HG02610 (cell line): ENCODE data around the gene GSTA5.
"Not testable (repeated sequence)": the region's sequence is repeated elsewhere in the genome, so short reads cannot be mapped to it uniquely, and the experiment has no call there.

Source experiments
- ATAC-seq: cut with Tn5 transposase; IDR thresholded peaks from one replicate; pipeline ENCODE4 v1.9.1; 2021; ENCODE audit warnings: mild to moderate bottlenecking, moderate library complexity; ENCODE audit not compliant: unreplicated experiment

The GSTA5 gene

GRCh38 chr6:52839124-52840055, 1.2 kb downstream of the GSTA5 start:
- ATAC-seq, result peak; percentile 68

GRCh38 chr6:52834481-52834880, 6.1 kb downstream of the GSTA5 start:
- no peak for ATAC-seq

GRCh38 chr6:52830869-52831268, 9.7 kb downstream of the GSTA5 start:
- not testable (repeated sequence) for ATAC-seq

- ATAC-seq, result no peak
These were observed 11.4 kb downstream of the GSTA5 start for GRCh38 chr6:52829046-52829817.

- ATAC-seq, result not testable (repeated sequence)
These were observed 12.0 kb downstream of the GSTA5 start for GRCh38 chr6:52828621-52829020.

GRCh38 chr6:52827073-52827783, 13.4 kb downstream of the GSTA5 start:
- ATAC-seq, result not testable (repeated sequence)

- no peak for ATAC-seq
These were observed 14.1 kb downstream of the GSTA5 start for GRCh38 chr6:52826513-52826912.

GRCh38 chr6:52825900-52826459, 14.6 kb downstream of the GSTA5 start:
- ATAC-seq, result not testable (repeated sequence)

- ATAC-seq, result not testable (repeated sequence)
These were observed 15.3 kb downstream of the GSTA5 start for GRCh38 chr6:52825270-52825793.

- ATAC-seq, result no peak
These were observed 18.8 kb downstream of the GSTA5 start for GRCh38 chr6:52821842-52822241.

- ATAC-seq, result no peak
These were observed 20.4 kb downstream of the GSTA5 start for GRCh38 chr6:52820198-52820597.

- peak; percentile 81 for ATAC-seq
These were observed 25.2 kb downstream of the GSTA5 start for GRCh38 chr6:52815167-52816092.

GRCh38 chr6:52814545-52814944, 26.1 kb downstream of the GSTA5 start:
- not testable (repeated sequence) for ATAC-seq

GRCh38 chr6:52809777-52810176, 30.8 kb downstream of the GSTA5 start:
- not testable (repeated sequence) for ATAC-seq

- ATAC-seq, result no peak
These were observed 32.0 kb downstream of the GSTA5 start for GRCh38 chr6:52808660-52809059.

GRCh38 chr6:52803668-52804255, 36.9 kb downstream of the GSTA5 start, which contains the start of gene GSTA1:
Gene GSTA1 (minus strand): TSS chr6:52803816. CDS start chr6:52799267, 4,549 bp downstream.
- not testable (repeated sequence) for ATAC-seq

- ATAC-seq, result no peak
These were observed 37.8 kb downstream of the GSTA5 start for GRCh38 chr6:52802806-52803205.

GRCh38 chr6:52801188-52801841, 39.3 kb downstream of the GSTA5 start:
- ATAC-seq, result no peak
